AG04450 (cell line): ENCODE data around the gene RPTOR. TPM values are rescaled to one million over a fixed set of nuclear protein-coding genes. Genes with fewer than 3 reads are reported as not detected.

Experiments
- CTCF ChIA-PET: fragments of 300-600, 350-600 bp; formaldehyde crosslinking; extraction: SDS; loops from one replicate; lab custom pipeline; 2022; ENCODE audit warnings: antibody characterized with exemption, inconsistent platforms; lab: Charles Lee
- POLR2A ChIA-PET: fragments of 350-600 bp; formaldehyde crosslinking; extraction: SDS; loops from one replicate; lab custom pipeline; 2021; ENCODE audit warnings: antibody characterized with exemption, inconsistent platforms; lab: Yijun Ruan, JAX
- DNase-seq: peaks from one replicate; pipeline ENCODE4 v3.0.0-alpha.2; 2011; ENCODE audit warnings: low read depth, low spot score
- H3K27ac ChIP-seq: one replicate; pipeline ENCODE4 v1.5.1; 2012; ENCODE audit warnings: low read depth, low read length, control low read depth
- H3K27me3 ChIP-seq: one replicate; pipeline ENCODE4 v1.6.0; 2012; ENCODE audit warnings: low read length; ENCODE audit not compliant: control insufficient read depth, insufficient read depth
- H3K4me3 ChIP-seq: 2 replicates; pipeline ENCODE4 v1.5.1; 2011; ENCODE audit warnings: mild to moderate bottlenecking, low read depth, low read length, control low read depth
- H3K9me3 ChIP-seq: 2 replicates; pipeline ENCODE4 v1.5.1; 2012; ENCODE audit warnings: low read length; ENCODE audit not compliant: control insufficient read depth, insufficient read depth
- polyA plus RNA-seq: library from polyadenylated mRNA; depleted of rRNA; stranded (reverse); fragments of >200 nt; gene quantifications from 2 replicates; pipeline ENCODE4 v1.2.3, GENCODE V29; 2011
- TF ChIP-seq, protein P1 (sequence below): IDR thresholded peaks from 2 replicates; pipeline ENCODE4 v1.5.1; 2011; ENCODE audit warnings: low read depth, low read length, control low read depth, inconsistent platforms

Gene RPTOR
- polyA plus RNA-seq, 1 experiment: 6.2 TPM

DNA sequence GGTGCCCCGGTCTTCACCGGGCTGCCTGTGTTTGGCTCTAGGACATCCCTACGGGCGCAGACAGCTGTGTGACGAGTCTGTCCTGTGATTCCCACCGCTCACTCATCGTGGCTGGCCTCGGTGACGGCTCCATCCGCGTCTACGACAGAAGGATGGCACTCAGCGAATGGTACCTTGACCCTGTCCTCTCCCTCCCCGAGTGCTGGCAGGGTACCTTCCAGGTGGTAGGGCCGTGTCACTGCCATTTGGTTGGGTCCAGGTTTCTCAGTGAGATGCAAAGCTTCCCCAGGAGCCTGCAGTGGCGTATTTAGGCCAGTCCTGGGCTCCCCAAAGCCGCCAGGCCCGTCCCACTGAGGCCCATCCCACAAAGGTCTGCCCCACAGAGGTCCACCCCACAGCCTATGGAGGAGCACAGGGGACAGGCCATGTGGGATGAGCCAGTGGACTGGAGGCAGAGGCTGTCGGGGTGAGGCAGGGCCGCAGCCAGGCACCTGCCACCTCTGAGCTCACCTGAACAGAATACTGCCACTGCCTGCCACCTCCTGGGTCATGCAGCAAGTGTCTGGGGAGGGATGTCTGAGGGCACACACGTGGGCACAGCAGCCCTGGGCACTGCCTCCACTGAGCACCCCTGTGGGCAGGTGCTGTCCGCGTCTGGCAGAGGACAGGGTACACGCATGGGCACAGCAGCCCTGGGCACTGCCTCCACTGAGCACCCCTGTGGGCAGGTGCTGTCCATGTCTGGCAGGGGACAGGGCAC, 415.6 kb downstream of the RPTOR start:
- ChIA-PET CTCF (no interaction called here), POLR2A (interaction anchor here (0.6 kb wide), 1 partner anchor 69 kb away, joined by 3 read pairs; no protein-coding TSS in a partner anchor)
- no peak overlapping the region for H3K4me3 ChIP-seq
- H3K27me3 ChIP-seq: no peaks in the 10 kb centered on the region
- DNase-seq: no peak
- TF ChIP-seq, protein P1, sequence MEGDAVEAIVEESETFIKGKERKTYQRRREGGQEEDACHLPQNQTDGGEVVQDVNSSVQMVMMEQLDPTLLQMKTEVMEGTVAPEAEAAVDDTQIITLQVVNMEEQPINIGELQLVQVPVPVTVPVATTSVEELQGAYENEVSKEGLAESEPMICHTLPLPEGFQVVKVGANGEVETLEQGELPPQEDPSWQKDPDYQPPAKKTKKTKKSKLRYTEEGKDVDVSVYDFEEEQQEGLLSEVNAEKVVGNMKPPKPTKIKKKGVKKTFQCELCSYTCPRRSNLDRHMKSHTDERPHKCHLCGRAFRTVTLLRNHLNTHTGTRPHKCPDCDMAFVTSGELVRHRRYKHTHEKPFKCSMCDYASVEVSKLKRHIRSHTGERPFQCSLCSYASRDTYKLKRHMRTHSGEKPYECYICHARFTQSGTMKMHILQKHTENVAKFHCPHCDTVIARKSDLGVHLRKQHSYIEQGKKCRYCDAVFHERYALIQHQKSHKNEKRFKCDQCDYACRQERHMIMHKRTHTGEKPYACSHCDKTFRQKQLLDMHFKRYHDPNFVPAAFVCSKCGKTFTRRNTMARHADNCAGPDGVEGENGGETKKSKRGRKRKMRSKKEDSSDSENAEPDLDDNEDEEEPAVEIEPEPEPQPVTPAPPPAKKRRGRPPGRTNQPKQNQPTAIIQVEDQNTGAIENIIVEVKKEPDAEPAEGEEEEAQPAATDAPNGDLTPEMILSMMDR: no peak
- no peaks in the 10 kb centered on the region; the same call in 1 of the 2 replicates for H3K9me3 ChIP-seq
- H3K27ac ChIP-seq: no peak overlapping the region

DNA sequence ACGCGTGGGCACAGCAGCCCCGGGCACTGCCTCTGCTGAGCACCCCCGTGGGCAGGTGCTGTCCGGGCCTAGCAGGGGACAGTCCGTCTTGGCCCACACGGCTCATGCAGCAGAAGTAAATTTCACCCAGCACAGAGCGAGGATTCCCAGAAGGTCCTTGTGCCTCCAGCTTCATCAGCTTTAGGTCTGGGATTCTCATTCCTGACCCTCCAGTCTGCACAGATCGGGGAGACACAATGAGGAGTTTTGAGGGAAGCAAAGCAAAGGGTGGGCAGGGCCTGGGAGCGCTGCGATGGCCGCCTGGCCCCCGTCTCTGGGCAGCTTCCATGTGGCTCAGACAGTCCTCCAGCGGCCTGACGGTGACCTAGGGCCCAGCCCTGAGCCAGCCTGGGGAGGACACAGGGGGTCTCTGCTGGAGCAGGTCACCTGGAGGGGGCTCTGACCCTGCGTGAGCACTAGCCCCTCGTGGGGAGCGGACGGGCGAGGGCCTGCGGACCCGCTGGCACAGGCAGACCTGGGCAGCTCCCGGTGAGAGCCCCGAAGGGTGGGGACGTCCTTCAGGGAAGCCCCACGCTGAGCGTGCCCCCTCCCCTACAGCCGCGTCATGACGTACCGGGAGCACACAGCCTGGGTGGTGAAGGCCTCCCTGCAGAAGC, 416.3 kb downstream of the RPTOR start:
- POLR2A ChIA-PET: interaction anchor here (0.6 kb wide), 1 partner anchor 68 kb away, joined by 3 read pairs; no protein-coding TSS in a partner anchor
- DNase-seq: no peak
- no peak overlapping the region for H3K4me3 ChIP-seq
- H3K27ac ChIP-seq: no peak overlapping the region
- H3K27me3 ChIP-seq: no peaks in the 10 kb centered on the region
- no peaks in the 10 kb centered on the region; the same call in 1 of the 2 replicates for H3K9me3 ChIP-seq
- CTCF ChIA-PET: no interaction called here
- TF ChIP-seq, protein P1: no peak

DNA sequence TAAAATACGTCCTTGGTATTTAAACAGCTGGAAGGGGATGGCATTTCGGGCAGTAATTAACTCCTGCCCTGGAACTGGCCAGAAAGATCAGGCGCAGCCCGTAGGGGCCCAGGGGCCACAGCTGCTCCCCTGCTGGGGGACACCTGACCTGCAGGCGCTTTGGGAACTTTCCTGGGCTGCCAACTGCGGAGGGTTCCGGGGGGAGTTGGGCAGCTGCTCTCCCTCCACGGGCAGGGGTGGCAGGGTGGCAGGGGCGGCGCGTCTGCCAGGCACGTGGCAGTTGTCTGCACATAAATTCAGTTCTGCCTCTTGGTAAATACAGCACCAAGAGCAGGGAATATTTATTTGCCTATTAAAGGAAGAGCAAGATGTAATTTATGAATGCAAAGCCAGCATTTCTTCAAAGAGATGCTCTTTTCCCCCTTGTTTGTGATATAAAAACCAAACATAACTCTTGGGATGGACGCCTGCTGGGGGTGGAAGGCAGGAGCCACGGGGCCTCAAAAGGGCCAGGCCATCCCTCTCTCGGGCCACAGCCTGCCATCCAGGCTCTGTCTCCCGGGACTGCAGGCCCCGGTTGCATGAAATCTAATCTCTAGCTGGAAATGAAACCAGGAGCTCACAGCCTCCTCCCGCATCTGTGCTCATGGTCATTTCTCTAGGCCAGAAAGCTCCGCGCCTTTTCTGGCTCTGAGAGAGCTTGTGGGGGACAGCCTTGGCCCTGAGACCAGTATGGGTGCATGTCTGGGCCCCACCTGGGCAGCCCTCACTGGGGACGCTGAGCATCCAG, 417.1 kb downstream of the RPTOR start:
- no peak overlapping the region for H3K4me3 ChIP-seq
- TF ChIP-seq, protein P1: 0 out of 2 replicates have a peak, but pooled peaks have one; percentile 13
- POLR2A ChIA-PET: no interaction called here
- H3K27ac ChIP-seq: no peak overlapping the region
- CTCF ChIA-PET: no interaction called here
- H3K27me3 ChIP-seq: no peaks in the 10 kb centered on the region
- DNase-seq: no peak
- H3K9me3 ChIP-seq: peaks cover 6% of the 10 kb centered on the region; the same call in 1 of the 2 replicates

DNA sequence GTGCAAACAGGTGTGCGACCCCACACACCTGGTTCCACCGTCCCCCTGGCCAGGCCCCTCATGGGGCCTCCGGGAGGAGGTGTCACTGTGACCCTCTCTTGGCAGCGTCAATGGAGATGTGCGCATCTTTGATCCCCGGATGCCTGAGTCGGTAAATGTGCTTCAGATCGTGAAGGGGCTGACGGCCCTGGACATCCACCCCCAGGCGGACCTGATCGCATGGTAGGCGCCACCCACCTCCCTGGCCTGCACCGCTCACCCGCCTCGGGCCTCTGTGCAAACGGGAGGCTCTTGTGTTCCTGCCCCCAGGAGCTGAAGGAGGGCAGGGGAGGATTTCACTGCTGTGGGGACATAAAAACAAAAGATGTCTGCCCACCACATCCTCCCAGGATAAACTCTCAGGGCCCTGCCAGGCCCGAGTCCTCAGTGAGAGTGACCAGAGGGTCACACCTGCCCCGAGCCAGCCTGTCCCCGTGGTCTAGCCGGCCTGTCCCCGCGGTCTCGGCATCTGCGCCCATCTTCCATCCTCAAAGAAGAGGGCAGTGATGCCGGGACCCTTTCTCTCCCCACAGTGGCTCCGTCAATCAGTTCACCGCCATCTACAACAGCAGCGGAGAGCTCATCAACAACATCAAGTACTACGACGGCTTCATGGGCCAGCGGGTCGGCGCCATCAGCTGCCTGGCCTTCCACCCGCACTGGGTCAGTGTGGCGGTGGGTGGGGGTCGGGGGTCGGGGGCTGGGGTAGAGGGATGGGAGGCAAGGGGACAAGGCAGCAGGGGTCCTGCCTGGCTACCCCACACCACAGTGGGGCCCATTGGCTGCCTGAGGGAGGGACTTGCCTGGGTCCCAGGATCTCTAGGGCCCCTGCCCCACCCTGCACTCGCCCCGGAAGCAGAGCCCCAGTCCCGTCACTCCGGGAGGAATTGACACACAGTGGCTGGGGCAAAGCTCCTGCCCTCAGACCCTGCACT, 418.0 kb downstream of the RPTOR start:
- ChIA-PET POLR2A (no interaction called here), CTCF (no interaction called here)
- no peak for DNase-seq
- Histone ChIP-seq H3K27me3 (no peaks in the 10 kb centered on the region), H3K4me3 (no peak overlapping the region), H3K27ac (no peak overlapping the region), H3K9me3 (peaks cover 7% of the 10 kb centered on the region; the same call in 1 of the 2 replicates)
- TF ChIP-seq, protein P1: no peak
